GM19023 (cell line): Measurements from ENCODE around the gene LPAR1.
"Not testable (repeated sequence)": the region's sequence is repeated elsewhere in the genome, so short reads cannot be mapped to it uniquely, and the experiment has no call there.

ENCODE experiments used
- ATAC-seq: cut with Tn5 transposase; IDR thresholded peaks from one replicate; pipeline ENCODE4 v1.9.1; 2021; ENCODE audit warnings: mild to moderate bottlenecking, moderate library complexity; ENCODE audit not compliant: unreplicated experiment

LPAR1 gene, protein sequence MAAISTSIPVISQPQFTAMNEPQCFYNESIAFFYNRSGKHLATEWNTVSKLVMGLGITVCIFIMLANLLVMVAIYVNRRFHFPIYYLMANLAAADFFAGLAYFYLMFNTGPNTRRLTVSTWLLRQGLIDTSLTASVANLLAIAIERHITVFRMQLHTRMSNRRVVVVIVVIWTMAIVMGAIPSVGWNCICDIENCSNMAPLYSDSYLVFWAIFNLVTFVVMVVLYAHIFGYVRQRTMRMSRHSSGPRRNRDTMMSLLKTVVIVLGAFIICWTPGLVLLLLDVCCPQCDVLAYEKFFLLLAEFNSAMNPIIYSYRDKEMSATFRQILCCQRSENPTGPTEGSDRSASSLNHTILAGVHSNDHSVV

DNA sequence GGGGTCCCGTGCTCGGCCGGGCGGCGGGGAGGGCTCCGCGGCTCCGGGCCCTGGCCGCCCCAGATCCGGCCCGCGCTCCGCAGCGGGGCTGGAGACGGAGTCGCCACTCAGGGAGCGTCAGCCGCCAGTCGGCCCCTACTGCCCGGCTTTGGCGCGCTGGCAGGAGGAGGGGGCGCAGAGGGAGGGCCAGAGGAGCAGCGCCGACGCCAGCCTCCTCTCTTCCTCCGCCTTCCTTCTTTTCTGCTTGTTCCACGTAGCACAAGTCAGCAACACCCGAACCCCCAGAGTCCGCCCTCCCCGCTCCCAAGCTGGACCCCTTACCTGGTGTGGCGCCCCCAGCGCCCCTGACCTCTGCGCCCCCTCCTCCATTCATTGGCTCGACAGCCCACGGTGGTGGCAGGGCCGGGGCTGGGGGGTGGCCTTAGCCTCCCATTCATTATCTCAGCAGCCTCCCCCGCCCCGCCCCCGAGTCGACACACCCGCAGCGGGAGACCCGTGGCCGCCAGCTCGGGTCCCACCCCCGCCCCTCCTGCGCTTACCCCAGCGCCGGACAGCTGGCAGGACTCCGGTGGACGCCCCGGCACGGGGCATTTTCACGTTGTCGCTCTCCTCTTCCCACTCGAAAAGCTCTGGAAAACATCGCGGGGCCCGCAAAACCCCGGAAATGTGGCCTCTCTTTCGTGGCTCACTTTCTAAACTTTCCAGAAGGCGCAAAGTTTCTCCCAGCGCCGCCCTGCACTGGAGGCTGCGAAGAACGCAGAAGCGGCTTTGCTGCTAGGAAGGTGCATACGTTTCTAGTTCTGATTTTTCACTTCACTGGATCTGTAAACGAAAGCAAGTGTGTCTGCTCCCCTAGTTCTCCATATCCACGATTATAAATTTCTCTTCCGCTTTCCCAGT, at the start of gene LPAR1:
TSS of gene LPAR1 (minus strand) at position 140 of the 900 bp plus-strand sequence. CDS start 66,353 bp downstream, outside the sequence.
- no peak for ATAC-seq

DNA sequence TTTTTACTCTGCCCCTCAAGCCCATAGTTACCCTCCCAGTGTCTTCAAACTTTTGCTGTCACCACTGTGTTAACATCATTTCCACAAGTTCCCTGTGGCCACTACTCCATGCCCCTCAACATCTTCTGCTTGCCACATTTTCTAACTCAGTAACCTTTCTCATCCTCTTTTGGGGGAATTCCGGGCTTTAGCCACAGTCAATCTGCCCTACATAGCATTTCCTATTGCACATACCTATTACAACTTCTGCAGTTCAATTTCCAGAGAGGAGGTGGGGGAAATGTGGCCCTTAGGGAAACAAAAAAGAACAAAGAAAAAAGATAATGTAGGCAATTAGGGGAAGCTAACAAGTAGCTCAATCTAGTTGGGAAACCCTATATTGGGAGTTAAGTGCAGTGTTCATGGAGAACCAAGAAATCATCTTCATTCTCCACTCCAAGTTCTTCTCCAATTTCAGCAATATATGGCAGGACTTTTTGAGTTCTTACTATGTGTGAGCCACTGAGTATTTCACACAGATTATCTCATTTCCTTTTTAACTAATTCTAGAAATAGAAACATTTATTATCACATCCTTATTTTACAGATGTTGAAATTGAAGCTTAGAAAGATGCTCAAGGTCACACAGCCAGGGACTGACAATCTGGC, 40.2 kb upstream of the LPAR1 start:
- ATAC-seq, result no peak

DNA sequence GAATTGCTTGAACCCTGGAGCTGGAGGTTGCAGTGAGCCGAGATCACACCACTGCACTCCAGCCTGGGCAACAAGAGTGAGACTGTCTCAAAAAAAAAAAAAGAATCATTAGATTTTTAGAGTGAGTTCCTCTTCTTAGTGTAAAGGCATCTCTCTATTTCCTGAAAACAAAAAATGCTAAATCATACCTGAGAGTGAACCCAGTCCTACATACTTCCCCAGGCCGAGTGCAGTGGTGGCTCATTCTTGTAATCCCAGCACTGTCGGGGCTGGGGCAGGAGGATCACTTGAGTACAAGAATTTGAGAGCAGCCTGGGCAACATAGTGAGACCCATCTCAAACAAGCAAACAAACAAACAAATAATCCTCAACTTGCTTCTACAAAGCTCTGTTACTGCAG, 38.2 kb upstream of the LPAR1 start:
- ATAC-seq, result no peak

DNA sequence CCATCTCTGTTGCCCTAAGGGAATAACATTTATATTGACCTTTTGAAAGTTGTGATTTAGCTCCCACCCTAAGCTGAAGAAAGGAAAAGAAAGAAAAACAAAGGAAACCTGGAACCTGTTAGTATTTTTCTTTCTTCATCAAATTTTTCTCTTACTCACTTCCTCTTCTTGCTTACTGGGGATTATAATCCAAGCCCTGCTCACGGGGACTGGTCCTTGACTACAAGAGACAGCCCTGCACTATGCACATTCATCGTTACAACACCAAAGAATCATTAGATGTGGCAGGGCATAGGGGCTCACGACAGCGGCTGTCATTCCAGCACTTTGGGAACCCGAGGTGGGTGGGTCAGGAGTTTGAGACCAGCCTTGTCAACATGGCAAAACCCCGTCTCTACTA, 37.8 kb upstream of the LPAR1 start:
- ATAC-seq, result no peak

DNA sequence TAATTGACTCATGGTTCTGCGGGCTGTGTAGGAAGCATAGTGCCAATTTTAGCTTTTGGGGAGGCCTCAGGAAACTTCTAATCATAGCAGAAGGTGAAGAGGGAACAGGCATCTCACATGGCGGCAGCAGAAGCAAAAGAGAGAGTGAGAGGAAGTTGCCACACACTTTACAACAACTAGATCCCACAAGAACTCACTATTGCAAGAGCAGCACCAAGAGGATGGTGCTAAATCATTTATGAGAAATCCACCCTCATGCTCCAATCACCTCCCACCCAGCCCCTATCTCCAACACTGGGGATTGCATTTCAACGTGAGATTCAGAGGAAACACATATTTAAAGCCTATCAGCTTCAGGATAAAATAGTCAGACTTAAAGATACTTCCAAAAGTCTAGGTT, 36.1 kb upstream of the LPAR1 start:
- no peak for ATAC-seq

DNA sequence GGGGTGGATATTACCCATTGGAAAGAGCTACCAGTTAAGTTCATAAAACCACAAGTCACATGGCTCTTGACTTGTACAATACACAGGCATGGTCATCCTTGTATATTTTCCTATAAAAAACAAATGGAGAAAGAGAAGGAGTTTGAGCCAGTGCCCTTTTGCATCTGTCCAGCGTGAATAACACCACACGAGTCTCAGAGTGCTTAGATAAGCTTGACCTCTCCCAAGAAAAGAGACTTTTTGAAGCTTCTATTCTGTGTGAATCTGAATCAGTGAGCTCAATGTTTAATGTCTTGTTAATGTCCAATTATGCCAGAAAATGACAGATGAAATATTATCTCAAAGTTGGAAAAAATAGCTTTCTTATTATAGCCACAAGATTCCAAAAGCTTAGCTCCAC, 30.9 kb upstream of the LPAR1 start:
- ATAC-seq, result no peak

DNA sequence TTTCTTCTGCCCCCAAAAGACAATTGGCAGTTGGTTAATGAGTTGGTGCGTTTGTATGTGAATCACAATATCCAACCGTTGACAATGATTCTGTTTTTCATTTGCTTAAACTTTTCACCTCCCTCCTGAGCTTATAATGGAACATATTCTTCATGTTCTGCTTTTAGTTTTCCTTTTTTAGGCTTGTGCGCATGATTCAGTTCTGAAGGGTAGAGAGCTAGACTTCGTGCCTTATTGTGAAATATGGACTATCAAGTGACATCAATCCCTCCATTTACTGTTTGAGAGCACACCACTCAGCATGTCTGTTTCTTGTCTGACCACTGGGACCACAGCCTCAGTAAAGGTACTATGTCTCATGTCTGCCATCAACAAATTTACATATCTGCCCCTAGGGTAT, 30.5 kb upstream of the LPAR1 start:
- no peak for ATAC-seq

DNA sequence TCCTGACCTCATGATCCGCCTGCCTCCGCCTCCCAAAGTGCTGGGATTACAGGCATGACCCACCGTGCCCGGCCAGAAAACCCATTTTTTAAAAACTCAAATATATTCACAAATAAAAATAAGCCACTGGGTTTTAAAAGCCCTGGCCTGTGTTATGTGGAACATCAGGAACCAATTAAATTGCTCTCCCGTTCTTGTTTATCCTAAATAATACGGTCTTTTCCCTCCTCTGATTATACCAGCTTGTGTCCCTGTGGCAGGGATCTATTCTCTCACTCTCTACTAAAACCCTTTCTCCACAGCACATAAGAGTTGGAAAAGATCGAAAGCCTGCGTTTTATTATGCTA, 30.1 kb upstream of the LPAR1 start:
- no peak for ATAC-seq

DNA sequence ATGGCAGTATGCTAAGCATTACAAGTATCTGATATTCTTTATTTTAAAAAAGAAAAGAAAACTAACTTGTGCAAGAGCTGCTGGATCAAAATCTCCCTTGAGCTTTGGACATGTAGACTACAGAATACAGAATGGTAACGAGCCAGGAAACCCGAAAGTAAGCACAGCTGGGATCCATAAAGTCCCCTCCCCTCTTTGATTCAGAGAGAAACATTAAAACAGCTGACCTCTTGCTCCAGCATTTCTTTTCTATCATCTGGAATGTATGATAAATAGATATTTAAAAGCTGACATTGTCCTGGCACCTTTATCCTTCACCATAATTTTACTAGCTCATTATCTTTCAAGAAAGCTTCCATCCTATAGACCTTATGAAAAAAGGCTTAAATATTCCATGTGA, 28.2 kb upstream of the LPAR1 start:
- no peak for ATAC-seq

DNA sequence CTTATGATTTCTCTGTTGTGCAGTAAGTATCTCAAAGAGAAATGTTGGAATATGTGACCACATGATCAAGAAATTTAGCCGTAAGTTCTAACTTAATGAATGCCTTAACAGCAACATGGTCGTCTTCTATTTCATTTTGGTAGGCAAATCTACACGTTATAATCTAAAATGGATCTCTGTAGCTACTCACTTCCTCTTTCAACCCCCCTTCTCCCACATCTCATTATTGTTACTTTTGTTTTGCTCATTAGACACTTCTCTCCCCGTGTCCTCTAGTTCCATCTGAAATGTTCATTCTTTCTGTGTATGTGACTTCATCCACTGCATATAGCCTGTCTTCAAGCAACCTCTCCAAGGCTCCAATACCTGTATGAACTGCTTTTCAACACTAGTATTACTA, 27.1 kb upstream of the LPAR1 start:
- ATAC-seq, result no peak

DNA sequence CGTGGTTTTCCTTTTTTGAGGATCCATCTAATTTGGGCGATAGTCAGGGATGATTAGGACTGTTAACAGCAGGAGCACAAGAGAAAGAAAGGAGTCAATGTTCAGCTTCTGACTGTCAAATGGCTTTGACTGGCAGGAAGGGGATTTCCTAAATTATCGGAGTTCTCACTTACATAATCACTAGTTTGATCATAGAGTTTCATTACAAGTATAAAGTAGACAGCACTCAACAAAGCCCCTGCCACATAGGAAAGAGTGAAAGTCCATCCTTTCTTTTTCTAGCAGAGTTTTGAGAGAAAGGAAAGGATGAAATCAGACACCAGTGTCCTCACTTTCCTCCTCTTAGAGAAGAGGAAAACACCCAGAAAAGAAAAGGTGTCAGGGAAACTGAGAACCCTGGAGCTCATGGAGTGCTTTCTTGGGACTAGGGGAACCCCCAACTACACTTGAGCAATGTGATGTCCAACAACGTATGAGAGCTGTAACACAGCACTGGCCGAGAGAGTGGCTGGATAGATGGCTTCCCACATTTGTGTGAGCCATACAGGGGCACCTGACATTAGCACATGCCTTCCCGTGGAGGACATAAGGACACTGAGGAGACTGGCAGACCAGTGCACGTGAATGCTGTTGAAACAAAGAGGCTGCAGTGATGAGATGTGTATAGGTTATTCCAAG, 26.0 kb upstream of the LPAR1 start:
- no peak for ATAC-seq

DNA sequence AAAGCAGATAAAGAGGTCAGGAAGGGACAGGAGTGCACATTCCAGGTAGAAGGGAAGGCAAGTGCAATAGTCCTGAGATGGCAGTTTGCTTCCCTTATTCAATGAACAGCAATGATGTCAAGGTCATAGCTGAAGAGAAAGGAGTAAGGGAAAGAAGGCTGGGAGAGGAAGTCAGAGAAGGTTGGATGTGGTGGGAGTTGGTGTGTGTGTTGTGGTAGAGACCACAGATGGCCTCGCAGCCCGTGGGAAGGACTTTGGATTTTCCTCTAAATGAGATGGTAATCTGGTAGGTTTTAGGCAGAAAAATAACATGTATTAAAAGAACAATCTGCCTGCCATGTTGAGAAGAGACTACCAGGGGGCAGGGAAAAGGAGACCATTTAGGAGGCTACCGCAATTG, 25.1 kb upstream of the LPAR1 start:
- ATAC-seq, result no peak

DNA sequence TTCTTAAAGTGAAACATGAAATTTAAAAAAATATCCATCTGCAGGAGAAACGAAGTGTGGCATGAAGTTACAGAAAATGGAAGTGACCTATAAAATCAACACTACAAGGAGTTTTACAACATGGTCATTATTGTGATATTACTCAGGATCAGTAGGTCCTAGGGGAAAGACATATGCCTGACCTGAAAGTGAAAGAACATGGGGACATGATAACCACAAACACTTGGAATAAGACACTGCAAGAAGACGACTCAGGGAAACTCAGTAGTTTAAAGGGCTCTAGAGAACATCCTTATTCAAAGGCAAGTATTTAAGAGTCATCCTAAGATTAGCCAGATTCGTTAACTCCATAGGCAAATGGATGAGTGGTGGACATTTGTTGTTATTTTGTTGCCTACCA, 19.9 kb upstream of the LPAR1 start:
- no peak for ATAC-seq

DNA sequence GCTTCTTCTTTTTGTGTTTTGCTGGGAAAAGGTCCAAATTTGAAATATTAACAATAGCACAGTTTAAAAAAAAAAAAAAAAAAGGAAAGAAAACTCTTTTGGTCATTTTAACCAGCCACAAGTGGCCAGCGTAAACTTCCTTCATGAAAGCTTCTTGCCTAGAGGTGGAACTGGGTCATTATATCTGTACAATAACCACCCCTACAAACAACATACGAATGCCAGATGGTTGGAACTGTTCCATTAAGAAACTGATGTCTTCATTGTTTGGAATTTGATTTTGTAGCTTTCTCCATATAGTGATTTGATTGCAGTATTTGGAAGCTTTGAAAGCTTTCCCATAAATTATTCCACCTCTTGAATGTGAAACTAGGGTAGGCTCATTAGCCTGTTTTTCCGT, 18.3 kb upstream of the LPAR1 start:
- no peak for ATAC-seq

DNA sequence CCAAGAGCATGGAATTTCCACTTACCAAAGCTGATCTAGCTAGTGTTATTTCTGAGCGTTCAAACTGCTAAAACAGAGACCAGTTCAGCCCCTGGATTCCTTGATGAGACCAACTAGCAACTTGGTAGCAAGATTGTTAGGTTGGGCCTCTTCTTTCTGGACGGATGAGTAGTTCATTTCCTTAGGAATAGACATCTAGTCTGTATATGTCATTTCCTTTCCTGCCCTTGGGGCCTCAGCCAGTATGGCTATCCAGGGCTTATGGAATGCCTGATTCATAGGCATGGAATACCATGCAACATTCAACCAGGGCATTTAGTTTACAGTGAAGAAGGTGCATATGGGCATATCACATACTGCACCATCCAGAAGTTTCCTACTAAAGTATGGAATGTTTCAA, 14.5 kb upstream of the LPAR1 start:
- ATAC-seq, result no peak

DNA sequence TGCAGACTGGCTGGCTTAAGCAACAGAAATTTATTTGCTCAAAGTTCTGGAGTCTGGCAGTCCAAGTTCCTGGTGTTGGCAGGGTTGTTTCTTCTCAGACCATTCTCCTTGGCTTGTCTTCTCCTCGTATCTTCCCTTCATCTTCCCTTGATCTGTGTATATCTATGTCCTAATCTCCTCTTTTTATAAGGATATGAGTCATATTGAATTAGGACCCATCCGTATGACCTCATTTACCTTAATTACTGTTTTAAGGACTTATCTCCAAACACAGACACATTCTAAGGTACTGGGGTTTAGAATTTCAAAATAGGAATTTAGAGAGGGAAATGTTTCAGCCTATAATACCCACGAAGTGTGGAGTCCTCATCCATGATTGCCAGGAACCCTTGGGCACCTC, 13.1 kb upstream of the LPAR1 start:
- no peak for ATAC-seq

DNA sequence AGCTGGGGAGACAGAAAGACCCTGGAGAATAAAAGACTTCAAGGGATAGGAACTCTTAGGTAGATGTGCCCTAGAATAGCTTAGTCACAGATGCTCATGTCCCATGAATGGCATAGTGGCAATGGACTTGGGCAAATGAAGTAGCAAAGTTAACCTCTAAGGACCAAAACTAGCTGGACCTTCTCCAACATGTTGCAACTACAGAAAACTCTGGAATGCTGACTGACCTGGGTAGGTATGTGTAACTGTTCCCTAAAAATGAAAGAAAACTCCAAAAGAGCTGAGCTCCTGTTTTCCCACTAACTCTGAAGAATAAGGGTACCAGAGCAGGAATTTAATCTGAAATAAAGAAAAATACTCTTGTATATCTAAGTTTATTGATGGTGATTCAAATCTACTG, 12.5 kb upstream of the LPAR1 start:
- no peak for ATAC-seq

DNA sequence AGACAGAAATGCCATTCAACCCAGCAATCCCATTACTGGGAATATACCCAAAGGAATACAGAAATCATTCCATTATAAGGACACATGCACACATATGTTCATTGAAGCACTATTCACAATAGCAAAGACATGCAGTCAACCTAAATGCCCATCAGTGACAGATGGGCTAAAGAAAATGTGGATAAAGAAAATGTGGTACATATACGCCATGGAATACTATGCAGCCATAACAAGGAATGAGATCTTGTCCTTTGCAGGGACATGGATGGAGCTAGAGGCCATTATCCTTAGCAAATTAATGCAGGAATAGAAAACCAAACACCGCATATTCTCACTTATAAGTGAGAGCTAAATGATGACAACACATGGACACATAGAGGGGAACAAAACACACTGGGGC, 9.0 kb upstream of the LPAR1 start:
- not testable (repeated sequence) for ATAC-seq

DNA sequence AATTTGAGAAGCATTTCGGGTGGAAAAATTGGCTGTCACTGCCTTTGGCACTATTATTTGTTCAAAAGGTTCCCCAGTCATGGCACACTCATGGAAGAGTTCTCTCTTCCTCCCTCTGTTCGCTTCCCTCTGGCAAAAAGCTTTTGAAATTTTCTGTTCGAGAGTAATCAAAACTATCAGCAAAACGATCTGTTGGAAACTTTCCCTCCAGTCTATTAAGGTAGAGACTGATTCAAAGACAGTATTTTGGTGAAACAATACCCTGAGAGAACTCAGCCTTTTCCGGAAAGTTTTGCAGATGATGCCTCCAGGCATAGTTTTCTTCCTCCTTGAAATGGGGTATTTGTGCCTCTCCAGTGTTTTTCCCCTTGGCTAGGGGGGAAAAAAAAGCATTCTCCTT, 3.6 kb upstream of the LPAR1 start:
- no peak for ATAC-seq

DNA sequence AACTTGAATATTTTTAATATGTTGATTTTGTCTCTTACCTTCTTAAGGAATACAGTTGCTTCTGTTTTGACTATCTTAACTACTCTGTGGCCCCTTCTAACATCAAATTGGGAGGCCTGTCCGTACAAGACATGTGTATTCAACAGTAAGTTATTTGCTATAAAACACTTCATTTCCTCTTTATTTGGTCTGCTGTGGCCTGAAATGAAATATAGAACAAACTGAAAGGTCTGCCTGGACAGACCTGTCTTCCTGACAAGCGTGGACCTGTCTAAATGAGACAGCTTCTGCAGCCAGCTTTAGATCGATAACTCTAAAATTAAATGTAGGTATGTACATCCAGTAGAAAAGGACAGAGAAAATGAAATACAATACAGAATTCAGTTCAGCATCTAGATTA, 2.2 kb upstream of the LPAR1 start:
- ATAC-seq, result no peak

DNA sequence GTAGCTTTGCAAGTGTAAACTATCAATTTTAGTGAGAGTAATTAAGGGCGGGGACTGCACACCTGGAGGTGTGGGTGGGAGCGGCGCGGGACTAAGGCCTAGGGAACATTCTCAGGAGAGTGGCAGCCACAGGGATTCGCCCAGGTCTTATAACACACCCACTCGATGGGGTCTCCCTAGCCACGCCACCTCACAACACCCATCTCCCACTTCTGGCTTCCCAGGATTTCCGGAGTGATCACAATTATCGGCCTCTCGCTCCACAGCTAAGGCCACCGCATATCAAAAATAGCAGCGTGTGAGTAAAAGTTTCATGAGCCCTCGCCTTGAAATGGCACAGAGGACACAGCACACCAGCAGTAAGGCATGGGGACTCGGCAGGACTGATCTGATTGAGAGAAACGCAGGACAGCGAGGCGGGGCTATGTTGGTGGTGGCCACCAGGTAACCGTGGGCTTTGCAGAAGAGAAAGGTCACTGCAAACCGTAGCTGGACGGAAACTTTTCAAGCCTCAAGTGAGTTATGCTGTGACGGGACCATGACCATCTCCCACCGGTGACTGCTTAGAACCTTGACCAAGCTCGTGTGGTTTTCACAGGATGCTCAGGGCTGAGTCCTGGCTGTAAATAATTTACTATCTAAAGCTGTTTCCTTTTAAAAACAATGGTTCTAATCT, 1.1 kb upstream of the LPAR1 start:
- ATAC-seq, result no peak
